OCI-LY1 (cell line): ENCODE results near the gene TMEM178B.

Source experiments
- H2AFZ ChIP-seq: fragments of 200-600 bp; sonication (generic), shearing (Covaris generic); 2 replicates; pipeline ENCODE4 v1.6.0; 2014; ENCODE audit warnings: antibody characterized with exemption, mild to moderate bottlenecking, low read length
- H3F3A ChIP-seq: fragments of 200-600 bp; sonication (generic), shearing (Covaris generic); 2 replicates; pipeline ENCODE4 v1.6.0; 2014; ENCODE audit warnings: mild to moderate bottlenecking, antibody characterized with exemption, low read length, moderate library complexity; ENCODE audit not compliant: insufficient read depth
- H3K27ac ChIP-seq: fragments of 200-600 bp; sonication (generic); 2 replicates; pipeline ENCODE4 v1.5.1; 2014; ENCODE audit warnings: low read length, mixed run types, mild to moderate bottlenecking, low read depth; ENCODE audit not compliant: poor library complexity, severe bottlenecking
- H3K27me3 ChIP-seq: fragments of 200-600 bp; sonication (generic); 2 replicates; pipeline ENCODE4 v1.6.0; 2014; ENCODE audit warnings: antibody characterized with exemption, mild to moderate bottlenecking, low read length, moderate library complexity; ENCODE audit not compliant: insufficient read depth
- H3K36me3 ChIP-seq: fragments of 200-600 bp; sonication (generic); 2 replicates; pipeline ENCODE4 v1.6.1; 2014; ENCODE audit warnings: mild to moderate bottlenecking, antibody characterized with exemption, low read length, moderate library complexity, mixed read lengths; ENCODE audit not compliant: insufficient read depth
- H3K4me1 ChIP-seq: fragments of 200-600 bp; sonication (generic); 2 replicates; pipeline ENCODE4 v1.5.1; 2014; ENCODE audit warnings: mild to moderate bottlenecking, low read length, moderate library complexity; ENCODE audit not compliant: insufficient read depth, severe bottlenecking
- H3K4me2 ChIP-seq: fragments of 200-600 bp; sonication (generic), shearing (Covaris generic); 2 replicates; pipeline ENCODE4 v1.6.1; 2014; ENCODE audit warnings: low read length
- H3K4me3 ChIP-seq: fragments of 200-600 bp; sonication (generic); 2 replicates; pipeline ENCODE4 v1.5.1; 2014; ENCODE audit warnings: low read length, low read depth, mild to moderate bottlenecking, mixed read lengths; ENCODE audit not compliant: poor library complexity, severe bottlenecking
- H3K79me2 ChIP-seq: fragments of 200-600 bp; shearing (Covaris generic); 2 replicates; pipeline ENCODE4 v1.6.1; 2016; ENCODE audit warnings: mixed run types, low read length, mixed read lengths; ENCODE audit not compliant: insufficient read depth
- H3K9ac ChIP-seq: fragments of 200-600 bp; sonication (generic), shearing (Covaris generic); 2 replicates; pipeline ENCODE4 v1.6.1; 2014; ENCODE audit warnings: mild to moderate bottlenecking, low read length, mixed read lengths
- H3K9me2 ChIP-seq: fragments of 200-600 bp; sonication (generic), shearing (Covaris generic); 2 replicates; pipeline ENCODE4 v1.6.1; 2014; ENCODE audit warnings: low read depth, mild to moderate bottlenecking, low read length, mixed read lengths
- H3K9me3 ChIP-seq: fragments of 200-600 bp; shearing (Covaris generic); 2 replicates; pipeline ENCODE4 v1.6.1; 2014; ENCODE audit warnings: low read length, mixed read lengths
- H4K20me1 ChIP-seq: fragments of 200-600 bp; sonication (generic), shearing (Covaris generic); 2 replicates; pipeline ENCODE4 v1.6.0; 2016; ENCODE audit warnings: mild to moderate bottlenecking, low read length; ENCODE audit not compliant: insufficient read depth
- EZH2 ChIP-seq: fragments of 200-600 bp; sonication (generic), shearing (Covaris generic); IDR thresholded peaks from 2 replicates; pipeline ENCODE4 v1.8.0; 2017; ENCODE audit warnings: borderline replicate concordance, mixed run types, mild to moderate bottlenecking, antibody characterized with exemption, low read length, moderate library complexity, mixed read lengths
- TF ChIP-seq, protein P1 (sequence below): fragments of 200-600 bp; sonication (generic), shearing (Covaris generic); IDR thresholded peaks from 2 replicates; pipeline ENCODE4 v1.5.1; 2017; ENCODE audit warnings: mild to moderate bottlenecking, antibody characterized with exemption, low read length, moderate library complexity, mixed read lengths

Gene TMEM178B

DNA sequence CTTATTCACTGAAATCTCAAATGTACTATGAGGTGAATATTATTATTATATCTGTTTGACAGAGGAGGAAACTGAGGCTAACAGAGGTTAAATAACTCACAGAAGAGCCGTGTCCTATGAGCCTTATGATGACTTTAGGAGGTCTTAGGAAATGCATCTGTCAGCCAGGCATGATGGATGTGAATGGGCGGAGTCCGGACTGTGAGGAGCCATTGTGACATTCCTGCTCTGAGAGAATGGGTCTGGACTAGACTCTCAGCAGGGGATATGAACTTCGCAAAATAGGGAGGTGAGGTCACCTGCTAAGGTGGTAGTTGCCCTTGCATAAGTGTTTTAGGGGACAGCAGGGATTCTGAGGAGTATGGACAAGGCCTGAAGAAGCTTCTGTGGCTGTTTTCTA, 153.6 kb downstream of the TMEM178B start:
- Histone ChIP-seq H3K27me3 (no peaks in the 10 kb centered on the region; the same call in 1 of the 2 replicates), H3K9ac (no peak overlapping the region), H3K4me1 (no peaks in the 10 kb centered on the region), H3K9me2 (no peaks in the 10 kb centered on the region), H3F3A (no peaks in the 10 kb centered on the region), H3K4me3 (no peak overlapping the region), H3K9me3 (no peaks in the 10 kb centered on the region), H3K4me2 (no peak overlapping the region), H2AFZ (no peak overlapping the region), H4K20me1 (no peaks in the 10 kb centered on the region), H3K79me2 (no peaks in the 10 kb centered on the region), H3K36me3 (no peaks in the 10 kb centered on the region), H3K27ac (no peak overlapping the region)
- TF ChIP-seq, protein P1, sequence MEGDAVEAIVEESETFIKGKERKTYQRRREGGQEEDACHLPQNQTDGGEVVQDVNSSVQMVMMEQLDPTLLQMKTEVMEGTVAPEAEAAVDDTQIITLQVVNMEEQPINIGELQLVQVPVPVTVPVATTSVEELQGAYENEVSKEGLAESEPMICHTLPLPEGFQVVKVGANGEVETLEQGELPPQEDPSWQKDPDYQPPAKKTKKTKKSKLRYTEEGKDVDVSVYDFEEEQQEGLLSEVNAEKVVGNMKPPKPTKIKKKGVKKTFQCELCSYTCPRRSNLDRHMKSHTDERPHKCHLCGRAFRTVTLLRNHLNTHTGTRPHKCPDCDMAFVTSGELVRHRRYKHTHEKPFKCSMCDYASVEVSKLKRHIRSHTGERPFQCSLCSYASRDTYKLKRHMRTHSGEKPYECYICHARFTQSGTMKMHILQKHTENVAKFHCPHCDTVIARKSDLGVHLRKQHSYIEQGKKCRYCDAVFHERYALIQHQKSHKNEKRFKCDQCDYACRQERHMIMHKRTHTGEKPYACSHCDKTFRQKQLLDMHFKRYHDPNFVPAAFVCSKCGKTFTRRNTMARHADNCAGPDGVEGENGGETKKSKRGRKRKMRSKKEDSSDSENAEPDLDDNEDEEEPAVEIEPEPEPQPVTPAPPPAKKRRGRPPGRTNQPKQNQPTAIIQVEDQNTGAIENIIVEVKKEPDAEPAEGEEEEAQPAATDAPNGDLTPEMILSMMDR = no peak
- no peak for TF ChIP-seq EZH2

DNA sequence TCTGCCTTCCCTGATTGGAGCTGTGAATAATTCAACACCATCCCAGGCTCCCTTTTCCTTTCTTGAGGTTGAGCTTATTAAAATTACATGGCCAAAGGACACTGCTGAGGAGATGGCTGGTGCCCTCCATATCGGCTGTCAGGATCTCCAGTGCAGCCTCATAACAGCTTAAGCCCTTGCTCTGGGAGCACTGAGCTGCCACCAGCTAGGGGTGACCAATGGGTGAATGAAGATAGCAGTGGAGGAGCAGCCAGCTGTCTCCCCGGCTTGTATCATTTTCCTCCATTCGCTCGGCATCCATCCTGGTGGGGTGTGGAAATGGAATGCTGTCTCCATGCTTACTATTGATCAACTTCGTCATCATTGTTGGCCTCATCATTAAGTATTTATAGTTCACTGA, 154.6 kb downstream of the TMEM178B start:
- H3K9me3 ChIP-seq = no peaks in the 10 kb centered on the region
- no peaks in the 10 kb centered on the region for H3K9me2 ChIP-seq
- H2AFZ ChIP-seq = no peak overlapping the region
- no peaks in the 10 kb centered on the region for H4K20me1 ChIP-seq
- no peaks in the 10 kb centered on the region for H3K4me1 ChIP-seq
- no peaks in the 10 kb centered on the region for H3K79me2 ChIP-seq
- H3K36me3 ChIP-seq = no peaks in the 10 kb centered on the region
- no peaks in the 10 kb centered on the region for H3F3A ChIP-seq
- TF ChIP-seq, protein P1 = no peak
- no peak for TF ChIP-seq EZH2
- no peak overlapping the region for H3K4me3 ChIP-seq
- no peak overlapping the region for H3K9ac ChIP-seq
- no peak overlapping the region for H3K4me2 ChIP-seq
- H3K27me3 ChIP-seq = no peaks in the 10 kb centered on the region; the same call in 1 of the 2 replicates
- no peak overlapping the region for H3K27ac ChIP-seq

DNA sequence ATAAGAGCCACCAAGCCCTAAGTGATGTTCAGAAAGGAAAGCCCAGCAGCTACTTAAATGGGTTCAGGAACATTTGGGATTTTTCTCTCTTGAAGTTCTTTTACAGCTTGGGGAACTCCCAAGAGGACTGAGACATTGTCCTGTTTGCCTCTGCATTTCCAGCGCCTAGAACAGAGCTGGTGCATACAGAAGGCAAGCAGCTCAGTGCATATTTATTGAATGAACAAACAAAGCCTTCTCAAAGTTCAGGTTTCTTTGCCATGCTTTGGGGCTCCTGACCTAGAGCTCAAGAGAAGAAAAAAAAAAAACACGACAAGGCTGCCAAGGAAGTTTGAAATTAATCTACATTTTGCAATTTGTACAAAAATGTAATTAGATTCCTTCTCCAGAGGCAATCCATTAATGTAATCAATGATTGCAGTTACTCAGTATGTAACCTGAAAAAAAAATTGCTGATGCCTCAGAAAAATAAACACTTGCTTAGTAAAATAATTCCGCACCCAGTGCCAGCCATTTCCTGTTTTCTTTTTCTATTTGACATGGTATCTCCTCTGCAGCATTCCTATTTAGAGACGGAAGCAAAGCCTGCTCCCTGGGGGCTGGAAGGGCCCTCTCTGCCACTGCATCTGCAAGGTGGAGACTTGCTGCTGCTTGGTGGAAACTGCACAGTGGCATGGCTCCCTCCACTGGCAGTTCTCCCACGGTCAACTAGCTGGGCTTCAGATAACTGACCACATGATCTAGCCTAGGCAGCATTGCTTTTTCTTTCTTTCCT, 157.3 kb downstream of the TMEM178B start:
- Histone ChIP-seq H3K9me3 (no peaks in the 10 kb centered on the region), H3K79me2 (no peaks in the 10 kb centered on the region), H3K4me1 (no peaks in the 10 kb centered on the region), H3K4me3 (no peak overlapping the region), H3K27ac (no peak overlapping the region), H2AFZ (no peak overlapping the region), H3K27me3 (no peaks in the 10 kb centered on the region; the same call in 1 of the 2 replicates), H3K36me3 (no peaks in the 10 kb centered on the region), H4K20me1 (no peaks in the 10 kb centered on the region), H3K9me2 (no peaks in the 10 kb centered on the region), H3K4me2 (no peak overlapping the region), H3K9ac (no peak overlapping the region), H3F3A (no peaks in the 10 kb centered on the region)
- TF ChIP-seq, protein P1 = no peak
- no peak for TF ChIP-seq EZH2
